SK-N-SH treated with all-trans-retinoic acid at 6 μM for 48 hours (cell line): ENCODE results near the gene SOCS3.

ENCODE experiments used
- ATAC-seq: fragments of 200-7000 bp; cut with Tn5 transposase; 3 replicates; pipeline ENCODE4 v1.9.1; 2020; ENCODE audit warnings: mild to moderate bottlenecking, moderate library complexity
- ARNTL ChIP-seq: fragments of 450-650 bp; formaldehyde crosslinking; IDR thresholded peaks from 2 replicates; pipeline ENCODE4 v1.5.0; 2020; ENCODE audit warnings: low read depth, mild to moderate bottlenecking, moderate library complexity, borderline replicate concordance
- BACH2 ChIP-seq: fragments of 250-450 bp; sonication (Bioruptor Pico); IDR thresholded peaks from 2 replicates; pipeline ENCODE4 v1.9.0; 2021; ENCODE audit warnings: mild to moderate bottlenecking, borderline replicate concordance
- CREB5 ChIP-seq: fragments of 250-450 bp; sonication (Bioruptor Pico); IDR thresholded peaks from 2 replicates; pipeline ENCODE4 v1.5.1; 2020; ENCODE audit warnings: low read depth, mild to moderate bottlenecking, moderate library complexity
- CSDC2 ChIP-seq: fragments of 250-450 bp; sonication (Bioruptor Pico); IDR thresholded peaks from 2 replicates; pipeline ENCODE4 v1.5.0; 2020; ENCODE audit warnings: mild to moderate bottlenecking, moderate library complexity
- CSRNP3 ChIP-seq: fragments of 250-450 bp; sonication (Bioruptor Pico); IDR thresholded peaks from 2 replicates; pipeline ENCODE4 v1.5.1; 2021; ENCODE audit warnings: mild to moderate bottlenecking, moderate library complexity
- GLIS3 ChIP-seq: fragments of 250-450 bp; sonication (Bioruptor Pico); IDR thresholded peaks from 2 replicates; pipeline ENCODE4 v1.5.0; 2020; ENCODE audit warnings: mild to moderate bottlenecking, moderate library complexity
- ISL1 ChIP-seq: fragments of 250-450 bp; sonication (Bioruptor Pico); IDR thresholded peaks from 2 replicates; pipeline ENCODE4 v2.1.2; 2022; ENCODE audit warnings: mild to moderate bottlenecking, moderate library complexity
- OSR1 ChIP-seq: fragments of 250-450 bp; sonication (Bioruptor Pico); IDR thresholded peaks from 2 replicates; pipeline ENCODE4 v1.8.0; 2022; ENCODE audit warnings: moderate library complexity, mild to moderate bottlenecking, inconsistent platforms
- PPARA ChIP-seq: fragments of 250-450 bp; sonication (Bioruptor Pico); IDR thresholded peaks from 2 replicates; pipeline ENCODE4 v1.5.0; 2020; ENCODE audit warnings: mild to moderate bottlenecking, borderline replicate concordance
- SNAI2 ChIP-seq: fragments of 250-450 bp; sonication (Bioruptor Pico); IDR thresholded peaks from 2 replicates; pipeline ENCODE4 v1.5.0; 2020; ENCODE audit warnings: mild to moderate bottlenecking, moderate library complexity
- TOX ChIP-seq: fragments of 250-450 bp; sonication (Bioruptor Pico); IDR thresholded peaks from 2 replicates; pipeline ENCODE4 v1.8.0; 2021; ENCODE audit warnings: mild to moderate bottlenecking, moderate library complexity, borderline replicate concordance
- ZFP3 ChIP-seq: fragments of 250-450 bp; sonication (Bioruptor Pico); IDR thresholded peaks from 2 replicates; pipeline ENCODE4 v1.5.0; 2020; ENCODE audit warnings: mild to moderate bottlenecking, moderate library complexity
- ZFP30 ChIP-seq: fragments of 450-650 bp; formaldehyde crosslinking; IDR thresholded peaks from 2 replicates; pipeline ENCODE4 v1.5.0; 2022; ENCODE audit warnings: mild to moderate bottlenecking, moderate library complexity
- ZNF565 ChIP-seq: fragments of 450-650 bp; formaldehyde crosslinking; conservative IDR thresholded peaks from 2 replicates; pipeline ENCODE4 v1.5.0; 2020; ENCODE audit warnings: low read depth, mild to moderate bottlenecking, moderate library complexity
- ZNF70 ChIP-seq: fragments of 450-650 bp; formaldehyde crosslinking; IDR thresholded peaks from 2 replicates; pipeline ENCODE4 v1.5.0; 2020; ENCODE audit warnings: mild to moderate bottlenecking, moderate library complexity
- ZNF8 ChIP-seq: fragments of 450-650 bp; formaldehyde crosslinking; IDR thresholded peaks from 2 replicates; pipeline ENCODE4 v1.5.0; 2020; ENCODE audit warnings: mild to moderate bottlenecking, moderate library complexity
- TF ChIP-seq, protein P1 (sequence below): fragments of 250-450 bp; sonication (Bioruptor Pico); IDR thresholded peaks from 2 replicates; pipeline ENCODE4 v1.8.0; 2021; ENCODE audit warnings: low read depth, mild to moderate bottlenecking, moderate library complexity, borderline replicate concordance
- TF ChIP-seq, protein P2 (sequence below): fragments of 250-450 bp; sonication (Bioruptor Pico); IDR thresholded peaks from 2 replicates; pipeline ENCODE4 v1.8.0; 2020; ENCODE audit warnings: mild to moderate bottlenecking, moderate library complexity, borderline replicate concordance
- TF ChIP-seq, protein P3 (sequence below): fragments of 250-450 bp; sonication (Bioruptor Pico); IDR thresholded peaks from 2 replicates; pipeline ENCODE4 v1.5.0; 2020; ENCODE audit warnings: mild to moderate bottlenecking, moderate library complexity

The SOCS3 gene

DNA sequence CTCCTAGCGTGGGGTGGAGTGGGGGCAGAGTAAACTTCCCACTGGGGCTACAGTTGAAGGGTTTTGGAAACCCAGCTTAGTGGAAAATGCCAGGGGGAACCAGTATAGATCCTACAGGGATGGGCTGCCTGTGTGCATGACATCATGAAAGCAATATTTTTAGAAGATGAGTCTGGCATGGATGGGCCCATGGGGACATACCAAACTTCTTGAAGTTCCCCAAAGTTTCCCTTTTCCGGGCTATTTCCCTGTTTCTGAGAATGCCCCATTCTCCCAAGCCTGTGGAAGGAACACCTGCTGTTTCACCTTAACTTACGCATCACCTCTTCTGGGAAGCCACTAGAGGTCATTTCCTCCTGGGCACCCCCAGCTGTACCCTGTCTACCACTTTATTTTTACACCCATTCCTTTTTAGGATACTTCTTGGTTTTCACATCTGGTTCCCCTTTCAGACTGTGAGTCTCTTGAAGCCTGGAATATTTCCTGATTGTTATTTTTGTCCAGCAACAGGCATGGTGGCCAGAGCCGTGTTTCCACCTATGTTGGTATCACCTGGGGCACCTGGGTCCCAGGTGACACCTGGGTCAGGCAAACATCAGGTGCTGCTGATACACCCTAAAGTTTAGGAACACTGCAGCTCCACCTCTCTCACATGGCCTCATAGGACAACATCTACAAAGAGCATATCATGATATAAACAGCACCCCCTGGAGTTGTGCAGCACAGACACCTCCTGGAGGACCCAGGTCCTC lies 9.8 kb downstream of the SOCS3 start:
- TF ChIP-seq ARNTL (CRISPR knock-in tag) (no peak), ZNF70 (CRISPR knock-in tag) (no peak), GLIS3 (no peak), SNAI2 (CRISPR knock-in tag) (no peak), BACH2 (CRISPR knock-in tag) (no peak), CREB5 (no peak), OSR1 (no peak), ZNF565 (CRISPR knock-in tag) (no peak)
- TF ChIP-seq, protein P1, sequence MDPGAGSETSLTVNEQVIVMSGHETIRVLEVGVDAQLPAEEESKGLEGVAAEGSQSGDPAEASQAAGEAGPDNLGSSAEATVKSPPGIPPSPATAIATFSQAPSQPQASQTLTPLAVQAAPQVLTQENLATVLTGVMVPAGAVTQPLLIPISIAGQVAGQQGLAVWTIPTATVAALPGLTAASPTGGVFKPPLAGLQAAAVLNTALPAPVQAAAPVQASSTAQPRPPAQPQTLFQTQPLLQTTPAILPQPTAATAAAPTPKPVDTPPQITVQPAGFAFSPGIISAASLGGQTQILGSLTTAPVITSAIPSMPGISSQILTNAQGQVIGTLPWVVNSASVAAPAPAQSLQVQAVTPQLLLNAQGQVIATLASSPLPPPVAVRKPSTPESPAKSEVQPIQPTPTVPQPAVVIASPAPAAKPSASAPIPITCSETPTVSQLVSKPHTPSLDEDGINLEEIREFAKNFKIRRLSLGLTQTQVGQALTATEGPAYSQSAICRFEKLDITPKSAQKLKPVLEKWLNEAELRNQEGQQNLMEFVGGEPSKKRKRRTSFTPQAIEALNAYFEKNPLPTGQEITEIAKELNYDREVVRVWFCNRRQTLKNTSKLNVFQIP (CRISPR knock-in tag) = no peak
- TF ChIP-seq, protein P2, sequence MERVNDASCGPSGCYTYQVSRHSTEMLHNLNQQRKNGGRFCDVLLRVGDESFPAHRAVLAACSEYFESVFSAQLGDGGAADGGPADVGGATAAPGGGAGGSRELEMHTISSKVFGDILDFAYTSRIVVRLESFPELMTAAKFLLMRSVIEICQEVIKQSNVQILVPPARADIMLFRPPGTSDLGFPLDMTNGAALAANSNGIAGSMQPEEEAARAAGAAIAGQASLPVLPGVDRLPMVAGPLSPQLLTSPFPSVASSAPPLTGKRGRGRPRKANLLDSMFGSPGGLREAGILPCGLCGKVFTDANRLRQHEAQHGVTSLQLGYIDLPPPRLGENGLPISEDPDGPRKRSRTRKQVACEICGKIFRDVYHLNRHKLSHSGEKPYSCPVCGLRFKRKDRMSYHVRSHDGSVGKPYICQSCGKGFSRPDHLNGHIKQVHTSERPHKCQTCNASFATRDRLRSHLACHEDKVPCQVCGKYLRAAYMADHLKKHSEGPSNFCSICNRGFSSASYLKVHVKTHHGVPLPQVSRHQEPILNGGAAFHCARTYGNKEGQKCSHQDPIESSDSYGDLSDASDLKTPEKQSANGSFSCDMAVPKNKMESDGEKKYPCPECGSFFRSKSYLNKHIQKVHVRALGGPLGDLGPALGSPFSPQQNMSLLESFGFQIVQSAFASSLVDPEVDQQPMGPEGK (CRISPR knock-in tag) = no peak

GRCh38 chr17:78348055-78348770 lies 11.7 kb downstream of the SOCS3 start:
- TF ChIP-seq OSR1 (no peak), ZFP3 (CRISPR knock-in tag) (no peak), CSDC2 (no peak), ZNF8 (CRISPR knock-in tag) (no peak), ZNF565 (CRISPR knock-in tag) (no peak), BACH2 (CRISPR knock-in tag) (no peak), SNAI2 (CRISPR knock-in tag) (no peak)
- TF ChIP-seq, protein P3, sequence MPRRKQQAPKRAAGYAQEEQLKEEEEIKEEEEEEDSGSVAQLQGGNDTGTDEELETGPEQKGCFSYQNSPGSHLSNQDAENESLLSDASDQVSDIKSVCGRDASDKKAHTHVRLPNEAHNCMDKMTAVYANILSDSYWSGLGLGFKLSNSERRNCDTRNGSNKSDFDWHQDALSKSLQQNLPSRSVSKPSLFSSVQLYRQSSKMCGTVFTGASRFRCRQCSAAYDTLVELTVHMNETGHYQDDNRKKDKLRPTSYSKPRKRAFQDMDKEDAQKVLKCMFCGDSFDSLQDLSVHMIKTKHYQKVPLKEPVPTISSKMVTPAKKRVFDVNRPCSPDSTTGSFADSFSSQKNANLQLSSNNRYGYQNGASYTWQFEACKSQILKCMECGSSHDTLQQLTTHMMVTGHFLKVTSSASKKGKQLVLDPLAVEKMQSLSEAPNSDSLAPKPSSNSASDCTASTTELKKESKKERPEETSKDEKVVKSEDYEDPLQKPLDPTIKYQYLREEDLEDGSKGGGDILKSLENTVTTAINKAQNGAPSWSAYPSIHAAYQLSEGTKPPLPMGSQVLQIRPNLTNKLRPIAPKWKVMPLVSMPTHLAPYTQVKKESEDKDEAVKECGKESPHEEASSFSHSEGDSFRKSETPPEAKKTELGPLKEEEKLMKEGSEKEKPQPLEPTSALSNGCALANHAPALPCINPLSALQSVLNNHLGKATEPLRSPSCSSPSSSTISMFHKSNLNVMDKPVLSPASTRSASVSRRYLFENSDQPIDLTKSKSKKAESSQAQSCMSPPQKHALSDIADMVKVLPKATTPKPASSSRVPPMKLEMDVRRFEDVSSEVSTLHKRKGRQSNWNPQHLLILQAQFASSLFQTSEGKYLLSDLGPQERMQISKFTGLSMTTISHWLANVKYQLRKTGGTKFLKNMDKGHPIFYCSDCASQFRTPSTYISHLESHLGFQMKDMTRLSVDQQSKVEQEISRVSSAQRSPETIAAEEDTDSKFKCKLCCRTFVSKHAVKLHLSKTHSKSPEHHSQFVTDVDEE = no peak
- TF ChIP-seq, all 23 proteins: peak for 0
- ATAC-seq = no peak

More for the DNA sequence above, 9.8 kb downstream of the SOCS3 start:
- ATAC-seq = no peak

- ATAC-seq = no peak
- TF ChIP-seq, protein P2 (CRISPR knock-in tag) = no peak
- TF ChIP-seq ZNF70 (CRISPR knock-in tag) = no peak
- no peak for TF ChIP-seq ZNF565 (CRISPR knock-in tag)
- no peak for TF ChIP-seq CREB5
- no peak for TF ChIP-seq CSDC2
- TF ChIP-seq CSRNP3 (CRISPR knock-in tag) = no peak
- no peak for TF ChIP-seq OSR1
- no peak for TF ChIP-seq BACH2 (CRISPR knock-in tag)
- no peak for TF ChIP-seq TOX (CRISPR knock-in tag)
- no peak for TF ChIP-seq PPARA
- TF ChIP-seq, protein P1 (CRISPR knock-in tag) = no peak
- no peak for TF ChIP-seq ISL1 (CRISPR knock-in tag)
- no peak for TF ChIP-seq ARNTL (CRISPR knock-in tag)
- no peak for TF ChIP-seq SNAI2 (CRISPR knock-in tag)
- no peak for TF ChIP-seq ZFP30 (CRISPR knock-in tag)
These were observed 12.4 kb downstream of the SOCS3 start for GRCh38 chr17:78347453-78347852.
